Measurements from ENCODE around the gene PAN3. TPM values are rescaled to one million over a fixed set of nuclear protein-coding genes. Genes with fewer than 3 reads are reported as not detected.

Gene PAN3
- total and polyA plus RNA-seq, 2 of the 8 experiments (the other 6 are each of a cell fraction or from before 2014, with no cell fraction given), result 12.7 to 39.3 TPM

GRCh38 chr13:28172947-28173346, 34.6 kb downstream of the PAN3 start (continued):
- TF ChIP-seq SRF (IDR thresholded peaks at IDR 0.05; ENCODE audit: low read depth, low read length) (no peak), SP1 (IDR thresholded peaks at IDR 0.05; ENCODE audit: low read depth, low read length) (no peak), USF2 (IDR thresholded peaks at IDR 0.05; ENCODE audit: low read length) (no peak)
